Measurements from ENCODE around the gene C2CD2.

The C2CD2 gene

DNA sequence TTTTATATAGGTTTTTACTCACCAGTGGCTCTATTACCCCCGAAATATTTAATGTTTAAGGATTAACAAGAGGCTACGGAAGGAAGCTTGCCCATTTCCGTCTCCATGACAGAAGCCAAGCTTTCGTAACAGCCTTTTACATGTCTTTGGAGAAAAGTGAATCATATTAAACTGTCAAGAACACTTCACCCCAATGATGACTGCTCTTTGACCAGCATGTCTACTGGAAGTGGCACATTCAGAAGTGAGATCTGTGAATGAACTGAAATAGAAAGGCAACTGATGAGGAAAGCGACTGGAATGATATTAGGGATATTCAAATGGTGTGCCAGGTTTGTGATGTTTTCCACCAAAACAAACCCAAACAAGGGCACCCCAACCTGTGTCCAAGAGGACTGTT is 66.2 kb downstream of the C2CD2 start:
- Histone ChIP-seq H3K27me3 (ENCODE audit: insufficient read depth, low read length, poor library complexity) (no peaks in the 10 kb centered on the region), H3K4me3 (ENCODE audit: low read length) (no peak overlapping the region), H3K4me2 (ENCODE audit: low read length) (no peak overlapping the region), H2AK5ac (ENCODE audit: low read length) (no peak overlapping the region), H3K27ac (ENCODE audit: low read depth, low read length) (no peak overlapping the region), H4K5ac (ENCODE audit: low read length) (no peak overlapping the region), H3K18ac (ENCODE audit: low read length) (no peak overlapping the region), H3K4me1 (ENCODE audit: control insufficient read depth, low read depth, low read length) (no peaks in the 10 kb centered on the region), H2BK15ac (replicated peaks; ENCODE audit: low read depth) (no peak overlapping the region), H3K4ac (ENCODE audit: low read depth, low read length) (no peak overlapping the region), H4K8ac (ENCODE audit: low read depth, low read length) (no peak overlapping the region), H3K9ac (ENCODE audit: low read length) (no peak overlapping the region), H3K36me3 (ENCODE audit: control insufficient read depth, insufficient read depth, low read length) (no peaks in the 10 kb centered on the region), H3K79me2 (ENCODE audit: control insufficient read depth, insufficient read depth, low read length) (no peaks in the 10 kb centered on the region), H2BK120ac (ENCODE audit: low read depth, low read length) (no peak overlapping the region), H3K23ac (ENCODE audit: low read length) (no peak overlapping the region), H3K79me1 (ENCODE audit: low read length) (no peaks in the 10 kb centered on the region), H3K56ac (ENCODE audit: low read length) (no peak overlapping the region), H2BK5ac (ENCODE audit: low read length) (no peak overlapping the region)
- WGBS (ENCODE audit: extremely low coverage, insufficient coverage, low lambda C conversion rate) = no CpG with 5 or more reads among the region's 5 CpGs
- no peak for DNase-seq

DNA sequence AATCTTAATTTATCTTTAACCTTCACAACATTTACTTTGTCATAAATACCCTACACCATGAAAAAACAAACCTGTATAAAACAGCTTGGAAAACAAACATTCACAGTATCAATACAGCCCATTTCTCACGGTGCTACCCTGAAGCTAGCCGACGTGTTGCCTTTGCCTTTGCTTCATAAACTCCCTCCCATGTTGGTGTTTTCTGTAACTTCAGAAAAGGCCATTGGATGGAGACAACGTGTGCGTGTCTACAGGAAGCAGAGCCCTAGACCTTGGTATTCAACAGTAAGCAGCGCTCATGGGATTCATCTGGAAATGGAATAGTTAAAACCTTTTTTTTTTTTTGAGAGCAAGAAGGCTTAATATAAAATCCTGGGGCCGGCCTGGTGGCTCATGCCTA is 67.5 kb downstream of the C2CD2 start:
- Histone ChIP-seq H3K4ac (ENCODE audit: low read depth, low read length) (no peak overlapping the region), H3K36me3 (ENCODE audit: control insufficient read depth, insufficient read depth, low read length) (no peaks in the 10 kb centered on the region), H3K4me2 (ENCODE audit: low read length) (no peak overlapping the region), H3K79me2 (ENCODE audit: control insufficient read depth, insufficient read depth, low read length) (no peaks in the 10 kb centered on the region), H3K4me1 (ENCODE audit: control insufficient read depth, low read depth, low read length) (no peaks in the 10 kb centered on the region), H4K8ac (ENCODE audit: low read depth, low read length) (no peak overlapping the region), H2BK15ac (replicated peaks; ENCODE audit: low read depth) (no peak overlapping the region), H3K9ac (ENCODE audit: low read length) (no peak overlapping the region), H3K79me1 (ENCODE audit: low read length) (no peaks in the 10 kb centered on the region), H2BK5ac (ENCODE audit: low read length) (no peak overlapping the region), H3K56ac (ENCODE audit: low read length) (no peak overlapping the region), H3K4me3 (ENCODE audit: low read length) (no peak overlapping the region), H2BK120ac (ENCODE audit: low read depth, low read length) (no peak overlapping the region), H3K23ac (ENCODE audit: low read length) (no peak overlapping the region), H4K5ac (ENCODE audit: low read length) (no peak overlapping the region), H3K27me3 (ENCODE audit: insufficient read depth, low read length, poor library complexity) (no peaks in the 10 kb centered on the region), H3K27ac (ENCODE audit: low read depth, low read length) (no peak overlapping the region), H3K18ac (ENCODE audit: low read length) (no peak overlapping the region), H2AK5ac (ENCODE audit: low read length) (no peak overlapping the region)
- no peak for DNase-seq
- WGBS (ENCODE audit: extremely low coverage, insufficient coverage, low lambda C conversion rate) = no CpG with 5 or more reads among the region's 7 CpGs

DNA sequence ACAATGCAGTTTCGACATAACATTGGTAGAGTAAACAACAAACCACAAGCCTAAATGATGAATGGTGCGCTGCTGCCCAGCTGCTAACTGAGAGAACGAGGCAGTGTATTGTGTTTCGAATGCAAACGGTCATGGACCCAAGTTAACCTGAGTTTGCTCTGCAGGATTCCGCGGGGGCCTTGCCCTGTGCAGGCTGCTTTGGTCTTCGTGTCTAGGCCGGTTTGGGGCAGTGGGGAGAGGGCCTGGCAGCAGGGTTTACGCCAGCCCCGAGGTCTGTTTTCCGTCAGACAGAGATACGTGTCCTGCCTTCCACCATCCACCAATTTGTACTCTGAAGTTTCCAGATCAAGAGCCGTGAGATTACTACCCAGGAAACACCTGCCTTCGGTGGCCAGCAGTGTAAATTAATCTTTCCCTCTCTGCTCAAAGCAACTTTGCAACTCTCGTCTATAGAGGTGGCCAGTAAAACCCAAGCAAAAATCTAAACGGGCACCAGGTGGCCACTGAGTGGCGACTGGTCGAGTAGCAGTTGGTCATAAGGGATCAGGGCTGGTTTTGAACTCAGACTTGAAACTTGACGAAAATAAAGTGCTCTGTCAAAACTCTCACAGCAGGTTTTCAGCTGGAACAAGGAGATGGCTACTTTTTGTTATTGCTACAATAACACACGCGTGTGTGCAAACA is 68.3 kb downstream of the C2CD2 start:
- Histone ChIP-seq H3K79me1 (ENCODE audit: low read length) (no peaks in the 10 kb centered on the region), H2AK5ac (ENCODE audit: low read length) (no peak overlapping the region), H3K36me3 (ENCODE audit: control insufficient read depth, insufficient read depth, low read length) (no peaks in the 10 kb centered on the region), H3K9ac (ENCODE audit: low read length) (no peak overlapping the region), H4K8ac (ENCODE audit: low read depth, low read length) (no peak overlapping the region), H3K4me1 (ENCODE audit: control insufficient read depth, low read depth, low read length) (no peaks in the 10 kb centered on the region), H3K56ac (ENCODE audit: low read length) (no peak overlapping the region), H3K79me2 (ENCODE audit: control insufficient read depth, insufficient read depth, low read length) (no peaks in the 10 kb centered on the region), H2BK15ac (replicated peaks; ENCODE audit: low read depth) (no peak overlapping the region), H3K4ac (ENCODE audit: low read depth, low read length) (no peak overlapping the region), H3K4me3 (ENCODE audit: low read length) (no peak overlapping the region), H4K5ac (ENCODE audit: low read length) (no peak overlapping the region), H3K27me3 (ENCODE audit: insufficient read depth, low read length, poor library complexity) (no peaks in the 10 kb centered on the region), H2BK120ac (ENCODE audit: low read depth, low read length) (no peak overlapping the region), H3K18ac (ENCODE audit: low read length) (no peak overlapping the region), H3K23ac (ENCODE audit: low read length) (no peak overlapping the region), H3K4me2 (ENCODE audit: low read length) (no peak overlapping the region), H2BK5ac (ENCODE audit: low read length) (no peak overlapping the region), H3K27ac (ENCODE audit: low read depth, low read length) (no peak overlapping the region)
- no CpG with 5 or more reads among the region's 22 CpGs for WGBS (ENCODE audit: extremely low coverage, insufficient coverage, low lambda C conversion rate)
- DNase-seq = no peak

DNA sequence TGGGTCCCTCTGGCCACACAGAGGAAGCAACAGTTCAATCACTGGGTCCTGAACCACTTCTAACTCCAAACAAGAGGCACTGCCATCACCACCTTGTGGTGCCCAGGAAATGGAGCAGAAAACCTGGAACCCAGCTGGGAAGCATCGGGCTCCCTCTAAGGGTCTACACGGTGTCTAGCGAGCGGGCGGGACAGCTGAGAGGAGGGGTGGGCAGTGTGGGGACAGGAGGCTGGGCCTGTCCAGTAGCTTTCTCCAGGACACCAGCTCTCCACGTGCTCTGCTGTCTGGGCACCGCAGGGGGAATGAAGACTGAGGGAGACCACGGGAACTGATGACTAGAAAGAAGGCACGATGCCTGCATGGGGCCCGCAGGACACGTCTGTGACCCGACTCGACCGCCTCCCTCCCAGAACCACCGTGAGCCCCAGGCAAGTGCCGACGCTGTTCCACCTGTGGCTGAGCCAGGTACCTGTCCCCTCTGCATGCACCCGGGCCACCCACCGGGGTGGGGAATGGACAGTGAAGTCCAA is 69.3 kb downstream of the C2CD2 start:
- Histone ChIP-seq H3K56ac (ENCODE audit: low read length) (no peak overlapping the region), H2BK15ac (replicated peaks; ENCODE audit: low read depth) (no peak overlapping the region), H4K5ac (ENCODE audit: low read length) (no peak overlapping the region), H3K36me3 (ENCODE audit: control insufficient read depth, insufficient read depth, low read length) (no peaks in the 10 kb centered on the region), H2AK5ac (ENCODE audit: low read length) (no peak overlapping the region), H3K4me2 (ENCODE audit: low read length) (no peak overlapping the region), H3K27me3 (ENCODE audit: insufficient read depth, low read length, poor library complexity) (no peaks in the 10 kb centered on the region), H3K79me1 (ENCODE audit: low read length) (no peaks in the 10 kb centered on the region), H3K4ac (ENCODE audit: low read depth, low read length) (no peak overlapping the region), H3K9ac (ENCODE audit: low read length) (no peak overlapping the region), H3K4me3 (ENCODE audit: low read length) (no peak overlapping the region), H4K8ac (ENCODE audit: low read depth, low read length) (no peak overlapping the region), H3K27ac (ENCODE audit: low read depth, low read length) (no peak overlapping the region), H3K79me2 (ENCODE audit: control insufficient read depth, insufficient read depth, low read length) (no peaks in the 10 kb centered on the region), H3K4me1 (ENCODE audit: control insufficient read depth, low read depth, low read length) (no peaks in the 10 kb centered on the region), H2BK120ac (ENCODE audit: low read depth, low read length) (no peak overlapping the region), H3K18ac (ENCODE audit: low read length) (no peak overlapping the region), H3K23ac (ENCODE audit: low read length) (no peak overlapping the region), H2BK5ac (ENCODE audit: low read length) (no peak overlapping the region)
- no CpG with 5 or more reads among the region's 19 CpGs for WGBS (ENCODE audit: extremely low coverage, insufficient coverage, low lambda C conversion rate)
- no peak for DNase-seq

DNA sequence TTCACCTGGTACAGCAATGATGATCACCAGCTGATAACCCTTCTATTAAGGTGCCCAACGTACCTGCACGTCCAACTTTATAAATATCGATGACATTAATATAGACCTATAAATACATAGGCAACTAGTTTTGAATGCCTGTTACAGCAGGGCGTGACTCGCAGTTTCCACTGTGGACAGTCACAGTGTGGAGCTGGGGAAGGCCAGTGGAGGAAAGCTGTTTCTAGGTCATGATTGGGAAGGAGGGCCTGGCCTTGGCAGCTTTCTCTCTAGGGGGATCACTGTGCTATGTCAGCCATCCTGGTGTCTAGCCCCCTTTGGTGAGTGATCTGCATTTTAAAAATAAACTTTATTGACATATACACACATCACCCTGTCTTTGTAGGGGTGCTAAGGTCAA is 70.2 kb downstream of the C2CD2 start:
- H3K4ac ChIP-seq (ENCODE audit: low read depth, low read length) = no peak overlapping the region
- no peak overlapping the region for H4K5ac ChIP-seq (ENCODE audit: low read length)

DNA sequence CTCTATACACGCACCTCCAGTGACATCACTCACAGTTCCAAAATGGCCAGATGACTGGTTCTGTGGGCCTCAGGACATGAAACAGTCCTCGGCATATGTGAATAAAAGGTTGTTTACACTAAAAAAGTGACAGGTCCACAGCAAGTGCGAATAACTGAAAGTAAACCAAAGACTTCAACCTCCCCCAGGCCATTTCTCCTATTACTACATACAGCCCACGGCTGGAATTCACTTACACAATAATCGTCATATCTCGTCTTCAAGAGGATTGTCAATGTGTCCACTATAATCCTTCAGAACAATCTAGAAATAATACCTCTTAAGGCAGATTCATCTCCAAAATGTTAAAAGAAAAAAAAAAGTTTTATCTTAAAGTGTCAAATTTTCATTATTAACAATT is 72.8 kb downstream of the C2CD2 start:
- no peak overlapping the region for H3K27ac ChIP-seq (ENCODE audit: low read depth, low read length)
- H3K36me3 ChIP-seq (ENCODE audit: control insufficient read depth, insufficient read depth, low read length) = no peaks in the 10 kb centered on the region
- no CpG with 5 or more reads among the region's 6 CpGs for WGBS (ENCODE audit: extremely low coverage, insufficient coverage, low lambda C conversion rate)
- H3K4me1 ChIP-seq (ENCODE audit: control insufficient read depth, low read depth, low read length) = no peaks in the 10 kb centered on the region
- no peak overlapping the region for H2BK15ac ChIP-seq (replicated peaks; ENCODE audit: low read depth)
- no peak overlapping the region for H3K18ac ChIP-seq (ENCODE audit: low read length)
- no peak overlapping the region for H3K23ac ChIP-seq (ENCODE audit: low read length)
- no peak for DNase-seq
- no peaks in the 10 kb centered on the region for H3K27me3 ChIP-seq (ENCODE audit: insufficient read depth, low read length, poor library complexity)
- H3K79me2 ChIP-seq (ENCODE audit: control insufficient read depth, insufficient read depth, low read length) = no peaks in the 10 kb centered on the region
- no peak overlapping the region for H3K9ac ChIP-seq (ENCODE audit: low read length)
- no peak overlapping the region for H3K56ac ChIP-seq (ENCODE audit: low read length)
- no peak overlapping the region for H3K4me2 ChIP-seq (ENCODE audit: low read length)
- H4K5ac ChIP-seq (ENCODE audit: low read length) = no peak overlapping the region
- H3K4me3 ChIP-seq (ENCODE audit: low read length) = no peak overlapping the region
- no peak overlapping the region for H2AK5ac ChIP-seq (ENCODE audit: low read length)
- no peak overlapping the region for H3K4ac ChIP-seq (ENCODE audit: low read depth, low read length)
- H2BK5ac ChIP-seq (ENCODE audit: low read length) = no peak overlapping the region
- no peaks in the 10 kb centered on the region for H3K79me1 ChIP-seq (ENCODE audit: low read length)
- H2BK120ac ChIP-seq (ENCODE audit: low read depth, low read length) = no peak overlapping the region
- no peak overlapping the region for H4K8ac ChIP-seq (ENCODE audit: low read depth, low read length)

More for the DNA sequence above, 70.2 kb downstream of the C2CD2 start:
- Histone ChIP-seq H3K4me2 (ENCODE audit: low read length) (no peak overlapping the region), H3K36me3 (ENCODE audit: control insufficient read depth, insufficient read depth, low read length) (no peaks in the 10 kb centered on the region), H2BK15ac (replicated peaks; ENCODE audit: low read depth) (no peak overlapping the region), H3K4me3 (ENCODE audit: low read length) (no peak overlapping the region), H4K8ac (ENCODE audit: low read depth, low read length) (no peak overlapping the region), H3K18ac (ENCODE audit: low read length) (no peak overlapping the region), H3K9ac (ENCODE audit: low read length) (no peak overlapping the region), H3K79me2 (ENCODE audit: control insufficient read depth, insufficient read depth, low read length) (no peaks in the 10 kb centered on the region), H3K27ac (ENCODE audit: low read depth, low read length) (no peak overlapping the region), H3K79me1 (ENCODE audit: low read length) (no peaks in the 10 kb centered on the region), H3K23ac (ENCODE audit: low read length) (no peak overlapping the region), H2AK5ac (ENCODE audit: low read length) (no peak overlapping the region), H3K27me3 (ENCODE audit: insufficient read depth, low read length, poor library complexity) (no peaks in the 10 kb centered on the region), H3K4me1 (ENCODE audit: control insufficient read depth, low read depth, low read length) (no peaks in the 10 kb centered on the region), H3K56ac (ENCODE audit: low read length) (no peak overlapping the region), H2BK5ac (ENCODE audit: low read length) (no peak overlapping the region), H2BK120ac (ENCODE audit: low read depth, low read length) (no peak overlapping the region)
- no CpG with 5 or more reads among the region's 5 CpGs for WGBS (ENCODE audit: extremely low coverage, insufficient coverage, low lambda C conversion rate)
- no peak for DNase-seq
